HL-60/S4 (cell line): ENCODE results near the gene GRIA1.

Experiments used
- in situ Hi-C: fragments of 300-500 bp; cut with MboI; formaldehyde crosslinking; loops from 2 replicates; pipeline ENCODE4 v1.14.3; 2022; ENCODE audit warnings: low sequenced_read_pairs

Gene GRIA1

DNA sequence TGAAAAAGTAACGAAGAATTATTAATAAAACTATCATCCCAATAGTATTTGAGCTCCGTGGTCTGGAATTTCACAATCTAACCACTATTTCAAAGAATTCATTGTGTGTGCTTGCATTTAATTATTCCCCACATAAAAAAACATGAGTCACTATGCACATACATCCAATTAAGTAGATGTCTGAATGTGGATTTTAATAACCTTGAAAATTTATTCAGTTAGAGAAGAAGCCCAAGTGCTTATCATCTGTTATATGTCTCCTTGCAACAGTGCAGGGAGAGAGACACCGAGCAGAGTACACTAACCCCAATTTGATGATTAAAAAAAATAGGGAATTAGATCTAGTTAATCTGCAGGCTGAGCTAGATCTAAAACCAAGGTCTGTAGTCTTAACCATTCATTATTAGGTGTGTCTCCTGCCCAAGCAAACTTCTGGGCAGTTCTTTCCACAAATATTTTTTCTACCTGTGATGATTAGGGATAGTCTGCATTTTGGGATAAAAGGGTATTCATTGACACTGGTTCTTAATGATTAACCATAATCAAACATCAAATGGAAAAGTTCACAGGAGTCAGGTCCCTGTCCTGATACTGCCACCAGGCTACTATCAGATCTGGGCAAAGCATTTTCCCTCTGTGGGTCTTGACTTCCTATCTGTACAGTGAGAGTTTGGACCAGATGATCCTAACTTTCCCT, 164.2 kb downstream of the GRIA1 start:
- in situ Hi-C loops: no loop called here

DNA sequence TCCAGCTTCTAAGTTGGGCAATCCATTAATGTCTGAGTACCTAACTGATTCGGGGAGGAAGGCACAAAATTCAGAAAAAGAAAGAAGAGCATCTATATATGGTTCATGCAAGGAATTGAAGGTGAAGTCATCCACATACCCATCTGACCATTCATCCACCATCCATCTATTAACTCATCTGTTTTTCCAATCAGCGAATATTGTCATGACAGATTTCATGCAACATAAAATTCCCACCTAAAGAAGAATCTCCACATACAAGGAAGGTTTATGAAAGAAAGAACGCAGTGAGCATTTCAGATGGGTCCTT, 164.7 kb downstream of the GRIA1 start:
- in situ Hi-C loops: no loop called here

DNA sequence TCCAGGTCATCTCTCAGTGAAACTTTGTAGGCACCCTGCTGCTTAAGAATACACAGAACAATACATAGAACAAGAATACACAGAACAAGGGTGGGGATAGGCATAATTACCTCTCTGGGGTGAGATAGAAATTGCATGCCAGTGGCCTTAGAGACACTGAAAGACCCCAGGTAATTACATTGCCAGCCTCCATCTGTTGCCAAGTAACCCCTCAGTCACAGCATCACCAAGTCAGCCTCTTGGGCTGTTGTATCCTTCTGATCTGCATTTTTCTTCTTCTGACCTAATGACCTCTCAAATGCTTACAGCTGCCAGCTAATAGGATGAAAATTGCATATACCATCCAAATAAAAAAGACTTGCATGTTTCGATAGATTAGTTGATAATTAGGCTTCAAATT, 167.7 kb downstream of the GRIA1 start:
- in situ Hi-C loops: no loop called here

DNA sequence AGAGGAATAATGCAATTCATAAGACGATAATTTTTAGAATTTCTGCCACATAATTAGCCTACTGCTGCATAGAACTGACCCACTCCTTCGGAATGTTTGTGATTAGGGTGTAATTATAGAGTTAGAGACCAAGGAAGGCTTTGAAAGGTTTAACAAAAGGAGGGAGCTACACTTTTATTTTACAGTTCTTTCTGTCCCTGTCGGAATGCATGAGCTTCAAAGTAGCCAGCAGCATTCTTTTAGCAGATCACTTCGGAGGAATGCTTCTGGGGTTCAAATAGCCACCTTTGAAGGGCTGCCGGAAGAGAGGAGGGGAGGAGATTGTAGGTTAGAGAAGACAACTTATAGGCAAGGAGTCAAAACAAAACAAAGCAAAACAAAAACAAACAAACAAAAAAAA, 168.1 kb downstream of the GRIA1 start:
- in situ Hi-C loops: no loop called here

DNA sequence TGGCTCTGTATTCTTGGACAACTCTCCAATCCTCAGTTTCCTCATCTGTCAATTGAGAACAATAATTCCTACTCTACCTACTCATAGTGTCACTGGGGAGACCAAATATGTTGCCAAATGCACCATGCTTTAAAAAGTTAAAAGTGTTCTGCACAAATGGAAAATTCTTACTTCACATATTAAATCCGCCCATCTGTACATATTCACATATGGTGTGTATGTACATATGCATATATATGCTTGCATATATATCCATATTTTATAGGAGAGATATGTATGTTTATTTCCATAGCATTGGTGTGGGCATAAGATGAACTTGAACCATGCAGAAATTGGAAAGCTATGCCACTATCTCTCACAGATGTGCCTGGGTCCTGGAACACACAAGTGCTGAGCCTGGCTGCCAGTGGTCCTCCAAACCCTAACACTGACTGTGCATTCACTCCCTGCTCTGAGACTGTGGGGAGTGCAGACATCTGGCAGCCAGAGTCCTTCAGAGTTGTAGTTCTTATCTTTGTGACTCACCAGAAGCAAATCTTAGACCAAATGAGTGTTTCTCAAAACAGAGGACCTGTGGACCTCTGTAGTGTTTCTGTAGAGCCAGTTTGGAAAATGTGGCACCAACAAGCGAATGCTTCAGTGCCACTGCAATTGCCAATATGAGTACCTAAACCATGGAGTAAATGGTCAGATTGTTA, 168.7 kb downstream of the GRIA1 start:
- in situ Hi-C loops: no loop called here

DNA sequence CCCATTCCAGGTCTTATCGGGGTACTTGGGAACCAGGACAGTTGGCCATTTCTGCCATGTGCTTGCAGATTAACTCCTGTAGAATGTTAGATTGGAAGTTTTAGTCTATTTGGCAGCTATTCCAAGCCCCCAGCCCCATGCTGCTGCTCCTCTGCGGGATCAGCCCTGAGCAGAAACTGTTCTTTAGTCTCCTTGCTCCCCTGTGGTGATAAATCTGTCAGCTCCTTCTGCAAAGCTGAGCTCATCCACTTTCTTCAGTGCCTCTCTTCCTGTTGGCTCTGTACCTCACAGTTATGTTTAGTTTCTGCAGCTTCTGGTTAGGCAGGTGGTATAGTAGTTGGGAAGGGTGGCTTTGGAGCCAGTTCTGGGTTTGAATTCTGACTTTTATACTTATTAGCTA, 170.4 kb downstream of the GRIA1 start:
- in situ Hi-C loops: no loop called here

DNA sequence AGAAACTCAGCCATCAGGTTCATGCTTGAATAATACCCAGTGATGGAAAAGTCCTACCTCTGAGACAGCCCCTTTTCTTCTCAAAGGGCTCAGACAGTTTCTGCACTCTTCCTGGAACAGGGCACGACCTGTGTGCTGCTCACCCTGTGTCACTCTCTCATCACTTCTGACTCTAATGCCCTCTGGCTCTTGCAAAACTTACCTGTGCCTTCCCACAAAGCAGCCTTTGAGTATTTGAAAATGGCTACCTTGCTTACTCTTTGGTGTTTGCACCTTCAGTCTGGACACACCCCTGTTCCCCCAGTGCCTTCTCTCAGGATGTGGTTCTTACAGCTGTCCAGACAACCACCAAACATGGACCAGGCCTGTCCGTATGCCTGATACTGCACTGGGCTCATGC, 171.4 kb downstream of the GRIA1 start:
- in situ Hi-C loops: no loop called here

DNA sequence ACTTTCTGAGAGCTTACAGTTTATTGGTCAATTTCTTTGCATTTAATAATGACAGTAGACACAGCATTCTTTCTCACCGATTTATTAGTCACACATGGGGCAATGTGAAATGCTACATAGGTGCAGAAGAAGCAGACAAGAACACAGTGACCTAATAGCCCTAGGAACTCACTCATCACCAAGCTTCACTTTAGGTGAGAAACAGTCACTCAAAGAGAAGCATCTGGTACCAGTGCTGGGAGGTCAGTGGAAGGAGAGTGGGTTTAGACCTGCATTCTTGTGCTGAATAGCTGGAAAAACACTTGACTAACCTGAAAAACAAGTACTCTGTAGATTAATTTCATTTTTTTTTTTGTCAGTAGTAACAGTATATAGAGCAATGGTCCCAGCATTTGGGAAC, 179.6 kb downstream of the GRIA1 start:
- in situ Hi-C loops: no loop called here

DNA sequence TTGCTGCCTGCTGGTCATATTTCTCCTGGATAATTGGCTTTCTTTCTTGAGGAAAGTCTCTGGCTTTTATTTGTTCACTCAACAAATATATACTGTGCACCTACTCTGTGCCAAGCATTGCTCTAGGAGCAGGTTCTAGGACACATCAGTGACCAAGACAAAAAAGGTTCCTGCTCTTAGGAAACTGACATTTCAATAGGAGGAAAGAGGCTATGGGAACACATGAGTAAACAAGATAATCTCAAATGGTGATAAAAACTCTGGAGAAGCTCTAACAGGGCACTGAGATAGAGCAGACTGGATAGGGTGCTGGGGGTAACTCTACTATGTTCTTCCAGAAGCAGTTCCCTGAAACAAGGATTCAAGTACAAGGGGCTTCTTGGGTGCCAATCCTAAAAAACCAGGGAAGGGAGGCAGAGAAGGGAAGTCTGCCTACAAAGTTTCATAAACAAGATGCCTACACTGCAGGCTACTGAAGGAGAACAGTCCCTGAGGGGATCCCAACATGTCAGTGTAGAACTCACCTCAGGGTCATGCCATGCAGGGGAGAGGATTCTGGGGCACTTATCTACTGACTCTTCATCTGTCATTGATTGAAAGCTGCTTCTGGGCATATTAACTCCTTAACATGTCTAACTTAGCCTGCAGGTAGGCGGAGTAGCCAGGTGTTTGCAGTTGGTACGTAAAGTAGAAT, 181.3 kb downstream of the GRIA1 start:
- in situ Hi-C loops: no loop called here

DNA sequence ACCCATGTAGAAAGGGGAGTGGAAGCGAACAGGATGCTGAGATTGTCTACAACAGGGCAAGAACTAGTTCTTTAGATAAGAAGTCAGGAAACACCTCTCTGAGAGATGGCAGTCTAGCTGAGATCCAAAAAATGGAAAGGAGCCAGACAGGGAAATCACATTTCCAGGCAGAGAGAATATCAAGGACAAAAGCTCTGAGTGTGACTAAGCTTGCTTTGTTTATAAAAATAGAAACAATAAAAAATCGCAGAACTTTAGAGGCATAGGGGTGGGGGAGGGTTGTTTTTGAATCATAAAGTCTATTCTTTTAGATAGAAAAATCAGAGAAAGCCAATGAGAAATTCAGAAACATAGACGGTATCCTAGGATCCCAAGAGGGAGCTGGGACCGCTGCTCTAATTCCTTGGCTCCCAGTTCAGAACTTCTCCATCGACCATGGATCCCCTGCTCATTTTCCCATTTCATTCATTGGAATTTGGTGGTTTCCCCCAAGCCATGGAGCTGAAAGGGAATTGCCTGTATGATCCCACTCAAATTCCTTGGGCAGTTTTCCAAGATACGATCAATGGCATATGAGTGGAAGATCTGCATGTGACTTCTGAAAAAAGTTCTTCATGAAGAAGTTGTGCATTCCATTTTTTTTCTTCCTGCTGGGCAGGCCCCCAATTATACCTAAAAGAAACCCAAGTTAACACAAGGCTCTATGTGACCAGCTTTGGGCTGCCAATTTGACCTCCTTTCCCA, 182.0 kb downstream of the GRIA1 start:
- in situ Hi-C loops: no loop called here

DNA sequence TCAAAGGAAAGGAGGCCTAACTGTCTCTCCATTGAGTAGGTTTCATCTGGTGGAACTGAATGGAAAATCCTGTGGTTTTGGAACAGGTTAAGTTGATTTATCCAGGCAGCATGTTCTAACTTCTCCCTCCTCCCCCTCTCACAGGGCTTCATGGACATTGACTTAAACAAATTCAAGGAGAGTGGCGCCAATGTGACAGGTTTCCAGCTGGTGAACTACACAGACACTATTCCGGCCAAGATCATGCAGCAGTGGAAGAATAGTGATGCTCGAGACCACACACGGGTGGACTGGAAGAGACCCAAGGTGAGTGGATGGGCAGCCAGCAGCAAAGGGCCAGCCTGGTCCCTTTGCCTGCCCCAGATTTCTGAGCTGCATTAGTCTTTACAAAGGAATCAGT, 183.9 kb downstream of the GRIA1 start:
- in situ Hi-C loops: no loop called here

DNA sequence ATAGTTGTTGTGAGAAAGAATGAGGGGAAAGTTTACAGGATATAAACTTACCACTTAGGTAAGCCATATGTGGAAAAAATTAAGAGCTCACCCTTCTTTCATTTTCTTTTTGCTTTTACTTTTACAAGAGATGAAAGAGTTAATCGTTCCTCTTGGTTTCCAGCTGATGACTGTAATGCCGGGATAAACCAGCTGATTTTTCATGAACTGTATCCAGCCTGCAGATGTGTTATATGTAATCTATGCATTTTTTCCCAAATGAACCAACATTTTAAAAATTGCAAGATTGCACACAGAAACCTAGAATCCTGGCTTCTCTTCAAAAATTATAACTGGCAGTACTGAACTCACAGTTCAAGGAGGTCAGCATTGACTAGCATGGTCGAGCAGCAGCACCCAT, 185.9 kb downstream of the GRIA1 start:
- in situ Hi-C loops: no loop called here

DNA sequence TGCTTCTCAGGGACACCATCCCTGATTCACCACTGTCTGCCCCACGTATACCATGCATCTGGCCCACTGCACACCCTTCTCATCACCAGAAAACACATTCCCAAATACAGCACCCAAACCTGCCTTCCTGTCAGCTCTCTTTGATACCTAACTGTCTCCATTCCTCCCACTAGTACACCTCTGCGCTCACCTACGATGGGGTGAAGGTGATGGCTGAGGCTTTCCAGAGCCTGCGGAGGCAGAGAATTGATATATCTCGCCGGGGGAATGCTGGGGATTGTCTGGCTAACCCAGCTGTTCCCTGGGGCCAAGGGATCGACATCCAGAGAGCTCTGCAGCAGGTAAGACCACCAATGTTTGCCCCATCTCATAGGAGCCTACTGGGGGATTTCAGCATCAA, 186.4 kb downstream of the GRIA1 start:
- in situ Hi-C loops: no loop called here

DNA sequence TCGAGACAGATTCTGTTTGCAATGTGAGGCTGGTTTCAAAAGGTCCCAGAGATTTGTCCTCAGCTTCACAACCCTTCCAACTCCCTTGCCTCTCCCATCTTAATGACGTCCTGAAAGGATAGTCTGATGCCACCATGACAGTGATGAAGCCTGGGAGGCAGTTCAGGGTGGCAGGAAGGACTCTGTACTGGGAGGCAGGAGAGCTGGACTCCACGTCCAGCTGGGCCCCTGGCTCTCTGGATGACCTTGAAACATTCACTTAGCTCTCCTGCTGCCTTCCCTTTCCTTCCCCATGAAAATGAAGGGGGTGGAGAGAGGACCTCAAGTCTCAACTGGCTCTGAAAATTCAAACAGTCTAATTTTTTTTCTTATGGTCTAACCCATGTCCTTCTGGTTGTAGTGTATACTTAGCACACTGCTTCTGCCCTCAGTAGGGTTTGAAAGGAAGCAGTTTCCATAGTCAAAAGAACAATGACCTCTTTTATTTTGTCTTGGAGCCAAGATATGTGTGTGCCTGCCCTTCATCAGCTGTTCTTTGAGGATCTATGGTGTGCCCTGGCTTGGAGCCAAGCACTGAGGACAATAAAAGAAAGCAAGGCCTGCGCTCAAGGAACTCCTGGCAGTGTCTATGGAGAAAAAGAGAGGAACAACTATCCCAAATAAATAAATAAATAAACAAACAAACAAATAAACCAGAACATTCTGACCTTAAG, 188.3 kb downstream of the GRIA1 start:
- in situ Hi-C loops: no loop called here

DNA sequence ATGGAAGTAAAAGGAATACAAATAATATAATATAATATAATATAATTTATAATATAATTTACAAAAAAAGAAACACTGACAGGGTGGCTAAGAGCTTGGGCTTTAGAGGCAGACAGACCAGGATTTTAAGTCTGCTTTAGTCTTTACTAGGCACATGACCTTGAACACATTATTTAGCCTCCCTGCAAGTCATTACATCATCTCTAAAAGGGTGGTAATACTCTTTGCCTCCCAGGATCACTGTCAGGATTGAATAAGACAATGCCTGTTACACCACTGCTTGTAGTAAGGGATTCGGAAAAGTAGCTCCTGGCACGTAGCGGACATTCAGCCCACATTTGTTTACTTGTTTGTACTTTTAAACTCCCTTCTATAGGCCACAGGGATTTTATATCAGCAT, 199.8 kb downstream of the GRIA1 start:
- in situ Hi-C loops: no loop called here

DNA sequence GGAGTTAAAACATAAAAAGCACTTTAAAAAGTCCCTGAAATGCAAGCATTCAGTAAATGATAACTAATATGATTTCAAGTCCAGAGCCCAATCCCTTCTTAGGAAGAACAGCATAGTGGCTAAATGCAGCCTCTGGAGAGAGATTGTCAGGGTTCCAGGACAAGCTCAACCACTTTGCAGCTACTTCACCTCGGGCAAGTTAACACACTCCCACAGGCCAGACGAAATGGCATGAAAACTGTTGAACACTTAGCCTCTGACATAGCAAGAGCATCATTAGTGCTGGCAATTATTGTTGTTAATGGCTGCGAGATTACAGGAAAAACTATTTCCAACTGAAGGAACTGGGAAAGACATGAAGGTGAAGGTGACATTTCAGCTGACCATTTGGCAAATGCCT, 205.8 kb downstream of the GRIA1 start:
- in situ Hi-C loops: no loop called here

DNA sequence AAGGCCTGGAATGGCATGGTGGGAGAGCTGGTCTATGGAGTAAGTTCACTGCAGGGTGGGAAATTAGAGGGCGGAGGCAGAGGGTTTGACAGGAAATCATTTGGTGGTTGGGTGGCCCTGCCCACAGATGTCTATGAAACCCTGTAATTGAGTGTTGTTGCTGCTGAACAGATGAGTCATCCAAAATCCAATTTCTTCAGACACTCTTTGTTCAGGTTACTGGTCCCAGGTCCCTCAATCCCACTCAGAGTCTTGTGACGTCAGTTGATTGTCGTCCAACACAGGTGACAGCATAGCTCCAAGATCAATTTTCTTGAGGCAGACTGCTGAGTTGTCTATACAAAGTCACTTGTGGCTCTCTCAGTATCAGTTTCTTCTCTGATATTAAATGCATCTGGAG, 208.6 kb downstream of the GRIA1 start:
- in situ Hi-C loops: no loop called here

DNA sequence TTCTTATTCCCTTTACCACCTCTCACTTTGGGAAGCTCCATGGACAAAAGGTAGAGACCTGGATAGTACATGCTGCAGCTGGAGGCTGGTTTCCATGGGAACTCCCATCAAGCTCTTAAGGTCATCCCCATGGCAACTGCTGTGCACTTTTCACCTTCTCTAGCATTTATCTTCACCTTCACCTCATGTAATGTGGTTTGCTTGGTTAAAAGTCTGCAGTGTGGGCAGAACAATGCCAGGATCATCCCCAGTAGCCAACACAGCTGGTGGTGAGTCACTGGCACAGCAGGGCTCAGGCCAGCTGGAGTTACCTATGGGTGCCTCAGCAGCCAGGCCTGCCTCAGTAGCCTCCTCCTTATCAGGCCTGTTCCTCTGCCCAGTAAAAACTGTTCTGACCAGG, 210.5 kb downstream of the GRIA1 start:
- in situ Hi-C loops: no loop called here

DNA sequence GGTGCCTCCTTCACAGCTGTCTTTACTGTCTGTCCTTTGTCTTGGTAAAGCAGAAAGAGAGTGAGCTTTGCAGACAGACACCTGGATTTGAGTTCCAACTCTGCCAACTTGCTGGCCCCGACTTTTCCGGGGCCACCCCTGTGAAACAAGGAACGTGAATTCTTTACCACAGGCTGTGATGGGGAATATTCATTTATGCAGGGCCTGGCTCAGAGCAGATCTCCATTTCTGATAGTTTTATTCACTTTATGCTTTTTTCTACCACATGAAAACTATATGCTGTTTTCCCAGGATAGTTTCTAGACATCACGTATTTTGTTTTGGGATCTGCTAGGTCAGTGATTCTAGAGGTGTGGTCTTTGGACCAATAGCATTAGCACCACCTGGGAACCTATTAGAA, 211.8 kb downstream of the GRIA1 start:
- in situ Hi-C loops: no loop called here

DNA sequence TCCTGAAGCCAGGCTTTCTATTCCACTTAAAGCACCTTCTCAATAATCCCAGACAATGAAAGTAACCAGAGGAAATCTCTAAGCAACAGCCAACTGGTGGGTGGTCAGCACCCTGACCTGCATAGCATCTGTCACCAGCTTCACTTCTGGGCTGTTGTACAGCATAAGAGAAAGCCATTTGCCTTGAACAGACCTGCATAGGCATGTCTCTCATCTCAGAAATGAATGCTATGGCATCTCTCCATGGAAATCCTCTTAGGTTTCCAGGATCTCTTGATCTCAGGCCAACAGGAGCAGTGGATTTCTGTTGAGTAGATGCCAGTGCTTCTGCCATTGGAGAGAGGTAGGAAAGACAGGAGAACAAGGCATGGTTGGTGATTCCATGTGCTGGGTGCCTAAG, 213.6 kb downstream of the GRIA1 start:
- in situ Hi-C loops: no loop called here

DNA sequence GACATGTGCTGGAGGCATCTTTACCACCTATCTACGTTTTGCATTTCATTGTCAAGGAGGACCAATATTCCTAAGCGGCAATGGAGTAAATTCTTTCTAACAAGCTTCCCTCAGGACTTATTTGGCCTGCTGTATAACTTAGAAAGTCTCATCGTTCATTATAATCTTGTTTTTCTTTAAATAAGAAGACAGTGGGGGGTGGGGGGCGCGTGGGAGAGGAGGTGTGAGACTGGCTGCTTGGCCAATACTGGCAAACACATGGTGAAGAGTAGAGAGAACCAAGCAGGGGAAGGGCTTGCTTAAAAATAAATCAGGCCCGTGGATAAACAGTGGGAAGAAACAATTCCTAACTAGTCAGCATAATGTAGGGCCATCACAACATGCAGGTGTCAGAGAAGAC, 217.2 kb downstream of the GRIA1 start:
- in situ Hi-C loops: no loop called here
